ENCODE measurements around the gene UGP2. TPM values are rescaled to one million over a fixed set of nuclear protein-coding genes. Genes with fewer than 3 reads are reported as not detected.
A peak's percentile ranks its signal among the peaks of the same experiment; 100 is the strongest.
"Not testable (repeated sequence)": the region's sequence is repeated elsewhere in the genome, so short reads cannot be mapped to it uniquely, and the experiment has no call there.

UGP2 gene
- total and polyA plus RNA-seq, 2 of the 4 experiments (the other 2 are of a cell fraction), result 45.0 to 58.8 TPM

- H3K79me1 ChIP-seq (ENCODE audit: low read depth in 1 of 2, low read length in 2 of 2); H3K18ac ChIP-seq (ENCODE audit: low read depth, low read length); DNase-seq; ATAC-seq (ENCODE audit: low read depth); H2BK15ac ChIP-seq (ENCODE audit: low read depth, low read length); POLR2A ChIA-PET (ENCODE audit: unreplicated experiment); H3K23ac ChIP-seq (ENCODE audit: low read depth, low read length); H2BK5ac ChIP-seq (ENCODE audit: low read depth, low read length, poor library complexity, severe bottlenecking); H3K9me1 ChIP-seq (ENCODE audit: insufficient read depth, low read length); H3K9ac ChIP-seq (ENCODE audit: low read depth, low read length); H4K8ac ChIP-seq (ENCODE audit: low read depth in 2 of 2, low read length in 2 of 2); in situ Hi-C loops (cut with MboI; ENCODE audit: low sequenced_read_pairs); H3K27ac ChIP-seq (ENCODE audit: insufficient read depth, low read length); H3K4me3 ChIP-seq (ENCODE audit: insufficient read depth, low read depth, low read length); H3K9me3 ChIP-seq (ENCODE audit: control insufficient read depth, insufficient read depth, low read length); BruUV-seq (replicated peaks); intact Hi-C loops (cut with micrococcal nuclease); H2AK9ac ChIP-seq (replicated peaks; ENCODE audit: low read depth, low read length, poor library complexity); H4K5ac ChIP-seq (ENCODE audit: low read depth, low read length); H3K36me3 ChIP-seq (ENCODE audit: control insufficient read depth, insufficient read depth, low read length); H3K56ac ChIP-seq (ENCODE audit: extremely low read depth, insufficient read depth, low read length); H2AFZ ChIP-seq (replicated peaks; ENCODE audit: low read length, poor library complexity); dilution Hi-C loops (cut with HindIII; ENCODE audit: low sequenced_read_pairs, unreplicated experiment); H2BK120ac ChIP-seq (ENCODE audit: low read depth, low read length); H2AK5ac ChIP-seq (ENCODE audit: low read depth, low read length); H3K4me1 ChIP-seq (ENCODE audit: control insufficient read depth, insufficient read depth, low read length); H2BK20ac ChIP-seq (ENCODE audit: low read depth, low read length); H4K91ac ChIP-seq (ENCODE audit: insufficient read depth, low read depth, low read length); H4K20me1 ChIP-seq (ENCODE audit: insufficient read depth, low read length); H3K4ac ChIP-seq (ENCODE audit: low read depth, low read length); H3K14ac ChIP-seq (replicated peaks; ENCODE audit: low read depth, low read length); H3K27me3 ChIP-seq (ENCODE audit: control insufficient read depth, insufficient read depth, low read length); CTCF ChIA-PET; H3K4me2 ChIP-seq (ENCODE audit: low read depth, low read length): not testable (repeated sequence)
- no CpG with 5 or more reads among the region's 7 CpGs for WGBS, 2 experiments (ENCODE audit: extremely low coverage in 2 of 2, insufficient read length in 1 of 2)
- TF ChIP-seq CEBPB (IDR thresholded peaks at IDR 0.05; ENCODE audit: low read depth, low read length), result peak; percentile 8; the same call in 1 of the 2 replicates
Observed at GRCh38 chr2:63811870-63812269, 29.8 kb upstream of the UGP2 start.
